Ovary (tissue), 9 donors: ENCODE data around the gene MAP1S. TPM values are rescaled to one million over a fixed set of nuclear protein-coding genes. Genes with fewer than 3 reads are reported as not detected.

Experiments used
- DNase-seq, 5 donors: peaks; one replicate each; pipeline ENCODE4 v3.0.0-alpha.2; 2019 to 2020
- H3K27ac ChIP-seq, 2 donors: fragments of 200-600 bp; one replicate each; pipeline versions ENCODE4 v1.5.1 to v1.8.0; 2019 to 2022
- H3K27me3 ChIP-seq: fragments of 200-600 bp; one replicate; pipeline ENCODE4 v1.8.0; 2022
- H3K36me3 ChIP-seq: fragments of 200-600 bp; sonication (generic); one replicate; pipeline ENCODE4 v1.5.1; 2019
- H3K4me1 ChIP-seq: one replicate; pipeline ENCODE4 v1.8.1; 2013; ENCODE audit warnings: mild to moderate bottlenecking, moderate library complexity; ENCODE audit not compliant: insufficient read depth
- H3K4me3 ChIP-seq: fragments of 200-600 bp; sonication (generic); one replicate; pipeline ENCODE4 v1.5.1; 2017
- H3K9me3 ChIP-seq, 2 donors: fragments of 200-600 bp in 1 of 2; sonication (generic) in 1 of 2; one replicate each; pipeline versions ENCODE4 v1.5.1 to v1.8.1; 2013 to 2019; ENCODE audit warnings: mild to moderate bottlenecking in 1 of 2, moderate library complexity in 1 of 2
- CTCF ChIP-seq, 3 donors: fragments of 450-650 bp in 2 of 3; fragments of 200-600 bp in 1 of 3; IDR thresholded peaks; one replicate each; pipeline versions ENCODE4 v1.5.1 to v1.8.0; 2016 to 2022; ENCODE audit warnings: antibody characterized with exemption in 3 of 3, mild to moderate bottlenecking in 1 of 3
- EP300 ChIP-seq: sonication (generic); formaldehyde crosslinking; IDR thresholded peaks from one replicate; pipeline ENCODE4 v1.6.1; 2017; ENCODE audit warnings: antibody characterized with exemption
- POLR2A ChIP-seq: fragments of 450-650 bp; IDR thresholded peaks from one replicate; pipeline ENCODE4 v1.6.1; 2017; ENCODE audit warnings: antibody characterized with exemption, mild to moderate bottlenecking, moderate library complexity
- WGBS, 3 donors: extraction: QIAGEN DNeasy Blood & Tissue Kit in 1 of 3; methylation state at CpG; one replicate each; pipeline versions ENCODE4 v1.1.5 to v1.1.7; 2013 to 2017; 5-methylcytosine and 5-hydroxymethylcytosine counted together
- intact Hi-C, 4 donors: fragments of 100-400 bp; cut with DNase I; formaldehyde crosslinking; loops; one replicate each; pipeline versions ENCODE4 v1.11.0 to v1.15.1; 2022 to 2023
- polyA plus RNA-seq, 2 donors: library from polyadenylated mRNA; stranded (reverse); fragments of 200-250 nt in 1 of 2; fragments of 350-450 nt in 1 of 2; fragmentation: Illumina TruSeq in 1 of 2; extraction: RNeasy Lipid Tissue Mini Kit (QIAGEN cat#74804) in 1 of 2; gene quantifications; one replicate each; pipeline ENCODE4 v1.2.3, GENCODE V29; 2013 to 2014
- total RNA-seq, 7 donors: library from RNA; depleted of rRNA in 2 of 7; stranded (reverse); fragments of >200 nt in 2 of 7; fragmentation: NEBNext Ultra II Directional in 3 of 7; extraction: Animal tissue kit (Norgen Biotek cat#: 25700) in 3 of 7; gene quantifications; one replicate each; pipeline versions ENCODE4 v1.1.0 to v1.2.4, GENCODE V29; 2016 to 2023
- donor health status: DM: no; HTN: no; CAD: no; lungs with moderate emphysema.
- donor health status: DM: no; HTN: no; CAD: no.
- donor health status: Bipolar disorder and iron deficiency.
- donor health status: DM: yes; HTN: yes; CAD: no.
- donor health status: DM: no; HTN: no; CAD: no.
- donor health status: DM: yes; HTN: yes; CAD: no.

The MAP1S gene
- total and polyA plus RNA-seq, 9 donors = 5.0 to 76.8 (median 58.8) TPM

GRCh38 chr19:17754634-17755442, 35.6 kb downstream of the MAP1S start:
- no peaks in the 10 kb centered on the region for H3K36me3 ChIP-seq
- no peak overlapping the region for H3K27ac ChIP-seq
- H3K4me1 ChIP-seq = peaks cover 3% of the 10 kb centered on the region
- DNase-seq = no peak
- intact Hi-C loops = no loop called here
- no peak overlapping the region for H3K4me3 ChIP-seq
- H3K27me3 ChIP-seq = no peaks in the 10 kb centered on the region
- 87 to 91% (median 88%) methylated on average over 5 of the region's 5 CpGs for WGBS, 3 donors
- TF ChIP-seq EP300 = no peak
- TF ChIP-seq CTCF (IDR thresholded peaks at IDR 0.05) = no peak
- no peak for TF ChIP-seq POLR2A
- H3K9me3 ChIP-seq = no peaks in the 10 kb centered on the region

GRCh38 chr19:17755443-17755890, 36.2 kb downstream of the MAP1S start:
- Histone ChIP-seq H3K9me3 (no peaks in the 10 kb centered on the region), H3K36me3 (no peaks in the 10 kb centered on the region), H3K4me3 (no peak overlapping the region), H3K27ac (no peak overlapping the region), H3K4me1 (peaks cover 3% of the 10 kb centered on the region), H3K27me3 (no peaks in the 10 kb centered on the region)
- intact Hi-C loops = no loop called here
- DNase-seq = no peak
- WGBS, 3 donors = 75 to 100% (median 94%) methylated on average over 1 of the region's 1 CpG
- TF ChIP-seq POLR2A (no peak), EP300 (no peak), CTCF (IDR thresholded peaks at IDR 0.05) (no peak)

DNA sequence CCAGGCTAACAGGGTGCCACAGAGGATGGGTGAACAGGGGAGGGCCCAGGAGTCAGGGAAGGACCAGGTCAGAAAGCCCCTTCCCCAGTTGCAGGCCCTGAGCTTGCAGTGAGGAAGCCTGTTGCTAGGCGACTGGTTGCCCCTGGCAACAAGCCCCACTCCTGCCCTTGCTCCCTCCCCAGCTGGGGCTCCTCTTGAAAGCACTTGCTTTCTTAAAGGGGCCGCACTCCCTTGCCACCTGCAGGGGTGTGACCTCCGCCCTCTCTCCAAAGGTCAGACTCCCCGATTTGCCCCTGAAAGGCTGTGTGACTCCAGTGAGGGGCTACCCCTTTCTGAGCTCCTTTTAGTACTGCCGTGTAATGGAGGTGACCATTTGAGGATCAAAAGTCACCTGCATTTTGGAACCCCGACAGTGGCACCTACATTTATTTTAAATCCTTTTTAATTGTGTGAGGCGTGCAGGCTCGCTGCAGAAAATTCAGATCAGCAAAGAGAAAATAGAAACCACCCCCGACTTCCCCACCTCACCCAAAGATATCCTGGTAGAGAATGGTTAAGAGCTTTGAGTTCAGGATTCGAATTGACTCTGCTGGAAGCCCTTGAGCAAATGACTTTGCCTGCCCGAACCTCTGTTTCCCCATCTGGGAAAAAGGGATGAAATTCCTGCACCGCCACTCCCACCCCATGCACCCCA, 36.8 kb downstream of the MAP1S start:
- no peaks in the 10 kb centered on the region for H3K27me3 ChIP-seq
- no peaks in the 10 kb centered on the region for H3K36me3 ChIP-seq
- H3K27ac ChIP-seq = no peak overlapping the region
- 70 to 75% (median 74%) methylated on average over 12 of the region's 12 CpGs for WGBS, 3 donors
- H3K4me3 ChIP-seq = no peak overlapping the region
- peaks cover 3% of the 10 kb centered on the region for H3K4me1 ChIP-seq
- no peak for TF ChIP-seq EP300
- TF ChIP-seq POLR2A = no peak
- no peak for TF ChIP-seq CTCF (IDR thresholded peaks at IDR 0.05)
- intact Hi-C loops = no loop called here
- no peaks in the 10 kb centered on the region for H3K9me3 ChIP-seq
- peak in 2 of 5 donors; percentile 53 to 65 for DNase-seq

DNA sequence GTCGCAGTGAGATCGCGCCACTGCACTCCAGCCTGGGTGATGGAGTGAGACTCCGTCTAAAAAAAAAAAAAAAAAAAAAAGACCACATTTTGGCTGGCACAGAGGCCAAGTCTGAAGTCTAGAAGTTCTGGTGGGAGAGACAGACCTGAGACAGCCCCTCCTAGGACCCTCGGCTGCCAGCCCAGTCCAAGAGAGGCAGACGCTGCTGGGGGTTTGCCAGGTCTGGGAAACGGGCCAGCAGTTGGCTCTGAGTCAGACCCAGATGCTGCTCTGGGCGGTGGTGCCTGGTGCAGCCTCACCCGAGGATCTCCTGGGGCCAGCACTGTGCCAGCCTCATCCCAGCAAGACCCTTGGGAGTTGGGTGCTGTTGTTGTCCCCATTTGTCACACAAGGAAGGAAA, 37.8 kb downstream of the MAP1S start:
- Histone ChIP-seq H3K4me3 (no peak overlapping the region), H3K4me1 (peaks cover 3% of the 10 kb centered on the region), H3K9me3 (no peaks in the 10 kb centered on the region), H3K36me3 (no peaks in the 10 kb centered on the region), H3K27me3 (no peaks in the 10 kb centered on the region), H3K27ac (no peak overlapping the region)
- WGBS, 3 donors = 17 to 29% (median 21%) methylated on average over 9 of the region's 9 CpGs
- no peak for TF ChIP-seq CTCF (IDR thresholded peaks at IDR 0.05)
- TF ChIP-seq POLR2A = no peak
- no peak for TF ChIP-seq EP300
- intact Hi-C loops = no loop called here
- peak; percentile 45 to 86 (median 70) for DNase-seq
